ENCODE data around the gene PAPPA.

DNA sequence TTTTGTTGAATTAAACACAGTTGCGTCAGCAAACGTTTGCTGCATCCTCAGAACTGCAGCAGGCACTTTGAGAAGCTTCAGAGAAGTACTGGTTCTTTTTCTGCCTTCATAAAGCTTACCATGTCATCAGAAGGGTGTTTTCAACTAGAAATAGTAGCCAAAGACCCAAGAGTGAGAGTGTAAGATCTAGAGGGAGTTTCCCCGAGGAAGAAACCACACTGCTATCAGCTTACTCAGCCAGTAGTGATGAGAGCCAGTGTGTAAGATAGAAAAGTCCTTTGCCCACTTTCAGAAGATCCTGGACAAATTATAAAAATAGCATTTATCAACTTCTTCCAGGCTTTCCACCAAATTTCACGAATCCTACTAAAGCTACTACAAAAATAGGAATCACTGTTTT lies 154.5 kb downstream of the PAPPA start:
- TF ChIP-seq, protein P1, sequence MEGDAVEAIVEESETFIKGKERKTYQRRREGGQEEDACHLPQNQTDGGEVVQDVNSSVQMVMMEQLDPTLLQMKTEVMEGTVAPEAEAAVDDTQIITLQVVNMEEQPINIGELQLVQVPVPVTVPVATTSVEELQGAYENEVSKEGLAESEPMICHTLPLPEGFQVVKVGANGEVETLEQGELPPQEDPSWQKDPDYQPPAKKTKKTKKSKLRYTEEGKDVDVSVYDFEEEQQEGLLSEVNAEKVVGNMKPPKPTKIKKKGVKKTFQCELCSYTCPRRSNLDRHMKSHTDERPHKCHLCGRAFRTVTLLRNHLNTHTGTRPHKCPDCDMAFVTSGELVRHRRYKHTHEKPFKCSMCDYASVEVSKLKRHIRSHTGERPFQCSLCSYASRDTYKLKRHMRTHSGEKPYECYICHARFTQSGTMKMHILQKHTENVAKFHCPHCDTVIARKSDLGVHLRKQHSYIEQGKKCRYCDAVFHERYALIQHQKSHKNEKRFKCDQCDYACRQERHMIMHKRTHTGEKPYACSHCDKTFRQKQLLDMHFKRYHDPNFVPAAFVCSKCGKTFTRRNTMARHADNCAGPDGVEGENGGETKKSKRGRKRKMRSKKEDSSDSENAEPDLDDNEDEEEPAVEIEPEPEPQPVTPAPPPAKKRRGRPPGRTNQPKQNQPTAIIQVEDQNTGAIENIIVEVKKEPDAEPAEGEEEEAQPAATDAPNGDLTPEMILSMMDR (conservative IDR thresholded peaks at IDR 0.05 in 1 of 2, IDR thresholded peaks at IDR 0.05 in 1 of 2; ENCODE audit: extremely low read depth in 1 of 2, insufficient read depth in 1 of 2, low read depth in 1 of 2, low read length in 2 of 2): no peak
- no peak for TF ChIP-seq EZH2 (IDR thresholded peaks at IDR 0.05; ENCODE audit: borderline replicate concordance, low read length)

All from mammary epithelial cell (primary cell).